DOHH2 (cell line): ENCODE data around the gene PHKG2.

ENCODE experiments used
- H3F3A ChIP-seq: fragments of 200-600 bp; sonication (generic), shearing (Covaris generic); 2 replicates; pipeline ENCODE4 v1.6.0; 2016; ENCODE audit warnings: antibody characterized with exemption, mild to moderate bottlenecking; ENCODE audit not compliant: control insufficient read depth, insufficient read depth
- H3K27ac ChIP-seq: fragments of 200-600 bp; sonication (generic); 2 replicates; pipeline ENCODE4 v1.5.1; 2014; ENCODE audit warnings: low read depth, mild to moderate bottlenecking, low read length, moderate library complexity
- H3K27me3 ChIP-seq: fragments of 200-600 bp; sonication (generic); 2 replicates; pipeline ENCODE4 v1.6.1; 2014; ENCODE audit warnings: mild to moderate bottlenecking, low read length, mixed read lengths; ENCODE audit not compliant: control insufficient read depth
- H3K36me3 ChIP-seq: fragments of 200-600 bp; sonication (generic); 2 replicates; pipeline ENCODE4 v1.6.1; 2014; ENCODE audit warnings: mild to moderate bottlenecking, low read length, moderate library complexity, mixed read lengths; ENCODE audit not compliant: control insufficient read depth
- H3K4me1 ChIP-seq: fragments of 200-600 bp; sonication (generic); 2 replicates; pipeline ENCODE4 v1.6.1; 2014; ENCODE audit warnings: mild to moderate bottlenecking, low read length, mixed read lengths; ENCODE audit not compliant: control insufficient read depth
- H3K4me2 ChIP-seq: fragments of 200-600 bp; sonication (generic); 2 replicates; pipeline ENCODE4 v1.6.0; 2014; ENCODE audit warnings: mild to moderate bottlenecking, low read length, moderate library complexity
- H3K4me3 ChIP-seq: fragments of 200-600 bp; sonication (generic); 2 replicates; pipeline ENCODE4 v1.5.1; 2014; ENCODE audit warnings: mild to moderate bottlenecking, low read length, mixed read lengths
- H3K79me2 ChIP-seq: fragments of 200-600 bp; sonication (generic); 2 replicates; pipeline ENCODE4 v1.6.1; 2014; ENCODE audit warnings: mild to moderate bottlenecking, low read length, mixed read lengths; ENCODE audit not compliant: control insufficient read depth
- H3K9me2 ChIP-seq: fragments of 200-600 bp; sonication (generic); replicated peaks from 2 replicates; pipeline ENCODE4 v1.6.1; 2014; ENCODE audit warnings: mild to moderate bottlenecking, low read length, mixed read lengths; ENCODE audit not compliant: control insufficient read depth
- H3K9me3 ChIP-seq: fragments of 200-600 bp; sonication (generic); 2 replicates; pipeline ENCODE4 v1.6.1; 2014; ENCODE audit warnings: antibody characterized with exemption, low read length, mixed read lengths; ENCODE audit not compliant: control insufficient read depth, insufficient read depth
- H4K20me1 ChIP-seq: fragments of 200-600 bp; sonication (generic); 2 replicates; pipeline ENCODE4 v1.6.0; 2014; ENCODE audit warnings: low read depth, mild to moderate bottlenecking, antibody characterized with exemption, low read length, moderate library complexity; ENCODE audit not compliant: control insufficient read depth, insufficient read depth
- EZH2phosphoT487 ChIP-seq: fragments of 200-600 bp; sonication (generic); IDR thresholded peaks from 2 replicates; pipeline ENCODE4 v1.6.1; 2017; ENCODE audit warnings: borderline replicate concordance, mild to moderate bottlenecking, antibody characterized with exemption, low read length, moderate library complexity, mixed read lengths
- TF ChIP-seq, protein P1 (sequence below): fragments of 200-600 bp; sonication (generic); IDR thresholded peaks from one replicate; pipeline ENCODE4 v1.5.1; 2014; ENCODE audit warnings: antibody characterized with exemption, mild to moderate bottlenecking, low read depth, low read length; ENCODE audit not compliant: poor library complexity, severe bottlenecking

Gene PHKG2

GRCh38 chr16:30766206-30766932 is 18.1 kb downstream of the PHKG2 start:
- Histone ChIP-seq H3F3A (no peaks in the 10 kb centered on the region), H3K4me3 (no peak overlapping the region), H3K27ac (no peak overlapping the region), H3K4me2 (no peak overlapping the region), H3K4me1 (peaks cover 14% of the 10 kb centered on the region), H3K27me3 (no peaks in the 10 kb centered on the region), H3K36me3 (peaks cover 87% of the 10 kb centered on the region), H4K20me1 (peaks cover 4% of the 10 kb centered on the region; the same call in 1 of the 2 replicates), H3K79me2 (peaks cover 30% of the 10 kb centered on the region), H3K9me2 (no peaks in the 10 kb centered on the region), H3K9me3 (no peaks in the 10 kb centered on the region)
- TF ChIP-seq, protein P1, sequence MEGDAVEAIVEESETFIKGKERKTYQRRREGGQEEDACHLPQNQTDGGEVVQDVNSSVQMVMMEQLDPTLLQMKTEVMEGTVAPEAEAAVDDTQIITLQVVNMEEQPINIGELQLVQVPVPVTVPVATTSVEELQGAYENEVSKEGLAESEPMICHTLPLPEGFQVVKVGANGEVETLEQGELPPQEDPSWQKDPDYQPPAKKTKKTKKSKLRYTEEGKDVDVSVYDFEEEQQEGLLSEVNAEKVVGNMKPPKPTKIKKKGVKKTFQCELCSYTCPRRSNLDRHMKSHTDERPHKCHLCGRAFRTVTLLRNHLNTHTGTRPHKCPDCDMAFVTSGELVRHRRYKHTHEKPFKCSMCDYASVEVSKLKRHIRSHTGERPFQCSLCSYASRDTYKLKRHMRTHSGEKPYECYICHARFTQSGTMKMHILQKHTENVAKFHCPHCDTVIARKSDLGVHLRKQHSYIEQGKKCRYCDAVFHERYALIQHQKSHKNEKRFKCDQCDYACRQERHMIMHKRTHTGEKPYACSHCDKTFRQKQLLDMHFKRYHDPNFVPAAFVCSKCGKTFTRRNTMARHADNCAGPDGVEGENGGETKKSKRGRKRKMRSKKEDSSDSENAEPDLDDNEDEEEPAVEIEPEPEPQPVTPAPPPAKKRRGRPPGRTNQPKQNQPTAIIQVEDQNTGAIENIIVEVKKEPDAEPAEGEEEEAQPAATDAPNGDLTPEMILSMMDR: no peak

GRCh38 chr16:30766933-30767284 is 18.7 kb downstream of the PHKG2 start:
- H3K4me3 ChIP-seq: no peak overlapping the region
- peaks cover 25% of the 10 kb centered on the region for H3K79me2 ChIP-seq
- H3K27ac ChIP-seq: no peak overlapping the region
- H3K4me1 ChIP-seq: peaks cover 14% of the 10 kb centered on the region
- H3K4me2 ChIP-seq: no peak overlapping the region
- H3F3A ChIP-seq: no peaks in the 10 kb centered on the region
- H3K9me3 ChIP-seq: no peaks in the 10 kb centered on the region
- H4K20me1 ChIP-seq: peaks cover 4% of the 10 kb centered on the region; the same call in 1 of the 2 replicates
- H3K9me2 ChIP-seq: no peaks in the 10 kb centered on the region
- peaks cover 92% of the 10 kb centered on the region for H3K36me3 ChIP-seq
- H3K27me3 ChIP-seq: no peaks in the 10 kb centered on the region
- TF ChIP-seq, protein P1: no peak
- no peak for TF ChIP-seq EZH2phosphoT487

DNA sequence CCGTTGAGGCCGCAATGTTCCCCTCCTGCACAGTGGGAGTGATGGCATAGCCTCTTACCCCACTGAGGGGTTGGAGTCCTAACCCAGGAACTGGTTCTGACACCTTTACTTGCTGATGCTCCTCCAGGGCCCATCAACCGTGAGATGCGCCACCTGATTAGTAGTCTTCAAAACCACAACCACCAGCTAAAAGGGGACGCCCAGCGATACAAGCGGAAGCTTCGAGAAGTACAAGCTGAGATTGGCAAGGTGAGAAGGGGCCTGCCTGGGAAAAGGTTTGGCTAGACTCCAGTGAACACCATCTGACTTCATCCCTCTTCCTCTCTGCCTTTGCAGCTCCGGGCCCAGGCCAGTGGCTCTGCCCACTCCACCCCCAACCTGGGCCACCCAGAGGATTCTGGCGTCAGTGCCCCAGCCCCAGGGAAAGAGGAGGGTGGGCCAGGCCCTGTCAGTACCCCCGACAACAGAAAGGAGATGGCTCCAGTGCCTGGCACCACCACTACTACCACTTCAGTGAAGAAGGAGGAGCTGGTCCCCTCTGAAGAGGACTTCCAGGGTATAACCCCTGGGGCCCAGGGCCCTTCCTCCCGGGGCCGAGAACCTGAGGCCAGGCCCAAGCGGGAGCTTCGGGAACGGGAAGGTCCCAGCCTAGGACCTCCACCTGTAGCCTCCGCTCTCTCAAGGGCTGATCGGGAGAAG is 19.7 kb downstream of the PHKG2 start:
- Histone ChIP-seq H3K9me2 (no peaks in the 10 kb centered on the region), H3K9me3 (no peaks in the 10 kb centered on the region), H3F3A (no peaks in the 10 kb centered on the region), H3K27ac (no peak overlapping the region), H3K4me3 (no peak overlapping the region), H3K27me3 (no peaks in the 10 kb centered on the region), H3K4me1 (peaks cover 11% of the 10 kb centered on the region), H3K36me3 (peaks cover 95% of the 10 kb centered on the region), H3K79me2 (peaks cover 17% of the 10 kb centered on the region), H4K20me1 (peaks cover 1% of the 10 kb centered on the region; the same call in 1 of the 2 replicates), H3K4me2 (no peak overlapping the region)
- TF ChIP-seq, protein P1: no peak
- no peak for TF ChIP-seq EZH2phosphoT487
